Colon (tissue), 2 donors: Measurements from ENCODE around the gene OR10AG1.

ENCODE experiments used
- FAIRE-seq: peaks from 2 replicates; lab custom pipeline; 2012; peaks lifted over from hg19 to GRCh38; lab: Jason Lieb, UNC
- donor health status: control.
- donor health status: control.

Gene OR10AG1, protein sequence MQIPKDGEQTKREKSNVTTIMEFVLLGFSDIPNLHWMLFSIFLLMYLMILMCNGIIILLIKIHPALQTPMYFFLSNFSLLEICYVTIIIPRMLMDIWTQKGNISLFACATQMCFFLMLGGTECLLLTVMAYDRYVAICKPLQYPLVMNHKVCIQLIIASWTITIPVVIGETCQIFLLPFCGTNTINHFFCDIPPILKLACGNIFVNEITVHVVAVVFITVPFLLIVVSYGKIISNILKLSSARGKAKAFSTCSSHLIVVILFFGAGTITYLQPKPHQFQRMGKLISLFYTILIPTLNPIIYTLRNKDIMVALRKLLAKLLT

DNA sequence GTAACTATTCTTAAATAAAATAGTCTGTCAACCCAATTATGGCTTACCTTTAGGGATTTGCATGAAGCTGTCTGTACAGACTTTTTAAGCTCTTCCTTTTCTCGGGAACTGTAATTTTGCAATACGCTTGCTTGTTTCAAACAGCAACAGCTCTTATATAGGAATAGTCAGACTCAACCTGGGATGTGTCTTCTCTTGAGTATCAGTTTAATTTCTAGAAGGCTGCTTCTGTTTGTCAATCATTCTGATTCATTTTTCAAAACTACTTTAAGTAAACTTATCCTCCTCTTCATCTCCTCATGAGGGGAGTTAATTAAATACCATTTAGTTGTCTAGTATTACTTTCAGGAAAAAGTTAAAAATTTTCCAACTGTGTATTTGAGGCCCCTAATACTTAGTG is at the start of gene OR10AG1:
Gene OR10AG1, minus strand, starts transcription at position 101 of the 400 bp plus-strand sequence. Its CDS starts 38 bp downstream, at position 63.
- no peak for FAIRE-seq

DNA sequence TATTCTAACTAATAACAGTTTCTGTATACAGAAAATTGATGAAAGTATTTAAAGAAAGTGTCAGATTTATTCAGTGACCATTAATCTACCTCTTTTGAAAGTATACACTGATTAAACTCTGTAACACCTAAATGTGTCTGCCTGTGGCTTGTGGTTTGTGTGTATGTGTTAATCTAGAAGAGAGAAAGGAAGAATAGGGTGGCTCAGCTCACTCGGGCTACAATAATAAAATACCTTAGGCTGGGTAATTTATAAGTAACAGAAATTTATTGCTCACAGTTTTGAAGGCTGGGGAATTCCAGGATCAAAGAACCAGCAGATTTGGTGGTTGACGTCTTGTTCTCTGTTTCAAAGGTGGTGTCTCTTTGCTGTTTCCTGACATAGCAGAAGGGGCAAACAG is 44.1 kb upstream of the OR10AG1 start:
- no peak for FAIRE-seq

DNA sequence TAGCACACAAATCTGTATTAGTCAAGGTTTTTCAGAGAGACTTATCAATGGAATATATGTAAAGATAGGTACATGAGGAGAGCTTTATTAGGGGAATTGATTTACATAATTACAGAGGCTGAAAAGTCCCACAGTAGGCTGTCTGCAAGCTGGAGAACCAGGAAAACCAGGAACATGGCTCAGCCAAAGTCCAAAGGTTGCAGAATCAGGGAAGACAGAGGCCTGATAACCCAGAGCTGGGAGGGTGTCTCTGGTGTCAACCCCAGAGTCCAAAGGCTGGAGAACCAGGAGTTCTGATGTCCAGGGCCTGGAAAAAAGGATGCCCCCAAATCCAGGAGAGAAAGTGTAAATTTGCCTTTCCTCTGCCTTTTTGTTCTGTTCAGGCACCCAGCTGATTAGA is 41.0 kb upstream of the OR10AG1 start:
- FAIRE-seq = no peak

DNA sequence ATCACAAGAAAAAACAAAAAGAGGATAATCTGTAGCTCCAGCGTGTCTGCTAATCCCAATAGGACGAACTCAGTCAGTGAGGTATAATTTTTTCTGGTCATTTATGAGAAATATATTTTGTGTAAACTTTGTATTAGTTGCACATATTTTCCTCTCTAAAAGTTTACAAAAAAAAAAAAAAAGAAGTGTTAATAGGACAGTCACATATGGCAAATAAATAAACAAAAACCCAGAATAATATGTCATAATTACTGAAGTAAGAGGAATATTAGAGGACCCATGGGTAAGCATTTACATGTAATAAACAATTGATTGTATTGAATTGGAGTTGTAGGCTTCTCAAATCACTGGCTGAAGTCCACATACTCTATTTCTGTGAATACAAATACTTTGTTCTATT is 24.8 kb upstream of the OR10AG1 start, which contains the start of gene OR5F1:
Gene OR5F1, minus strand, starts transcription at position 101 of the 400 bp plus-strand sequence. Its CDS starts 0 bp downstream, at position 101.
- no peak for FAIRE-seq

DNA sequence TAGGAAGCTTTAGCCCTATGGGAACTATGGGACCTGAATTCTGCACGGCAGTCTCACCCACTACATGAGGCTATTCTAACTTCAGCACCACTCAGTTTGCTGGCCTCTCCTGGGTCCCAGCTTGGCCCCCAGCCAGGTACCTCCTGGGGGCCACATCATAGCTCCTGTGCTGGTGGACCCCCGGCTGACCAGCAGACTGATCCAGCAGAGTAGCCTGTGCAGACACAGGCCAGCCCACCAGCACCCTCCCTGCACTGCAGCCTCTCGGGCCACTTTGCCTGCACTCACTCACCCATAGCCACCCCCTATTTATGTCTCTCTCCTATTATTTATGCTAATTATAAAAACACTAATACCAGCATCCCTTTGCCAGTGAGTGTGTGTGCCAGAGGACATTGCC is 1.2 kb upstream of the OR10AG1 start:
- no peak for FAIRE-seq

DNA sequence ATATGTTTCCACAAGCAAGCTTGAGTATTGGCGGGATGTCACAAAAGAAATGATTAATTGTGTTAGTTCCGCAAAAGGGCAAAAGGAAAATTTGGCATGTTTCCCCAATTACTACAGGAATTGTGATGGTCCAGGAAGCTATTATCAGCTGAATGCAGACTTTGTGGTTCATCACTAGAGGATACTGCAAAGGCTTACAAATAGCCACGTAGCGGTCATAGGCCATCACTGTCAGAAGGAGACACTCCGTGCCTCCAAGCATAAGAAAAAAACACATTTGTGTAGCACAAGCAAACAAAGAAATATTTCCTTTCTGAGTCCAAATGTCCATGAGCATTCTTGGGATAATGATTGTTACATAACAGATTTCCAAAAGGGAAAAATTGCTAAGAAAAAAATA is 1.8 kb downstream of the OR10AG1 start:
- FAIRE-seq = no peak

DNA sequence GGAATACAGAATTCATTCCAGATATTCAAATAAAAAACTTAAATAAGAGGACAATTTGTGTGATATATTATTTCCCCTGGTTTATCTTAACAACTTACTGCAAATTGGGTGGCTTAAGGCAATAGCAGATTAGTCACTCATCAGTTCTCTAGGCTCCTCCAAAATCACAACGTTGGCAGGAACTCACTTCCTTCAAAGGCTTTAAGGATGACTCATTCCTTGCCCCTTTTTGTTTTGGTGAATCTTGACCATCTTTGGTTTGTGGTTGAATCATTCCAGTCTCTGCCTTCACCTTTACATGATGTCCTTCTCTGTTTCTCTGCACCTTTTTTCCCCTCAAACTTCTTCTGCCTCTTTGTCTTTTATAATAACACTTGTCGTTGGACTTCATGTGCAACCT is 3.4 kb downstream of the OR10AG1 start:
- FAIRE-seq = no peak

DNA sequence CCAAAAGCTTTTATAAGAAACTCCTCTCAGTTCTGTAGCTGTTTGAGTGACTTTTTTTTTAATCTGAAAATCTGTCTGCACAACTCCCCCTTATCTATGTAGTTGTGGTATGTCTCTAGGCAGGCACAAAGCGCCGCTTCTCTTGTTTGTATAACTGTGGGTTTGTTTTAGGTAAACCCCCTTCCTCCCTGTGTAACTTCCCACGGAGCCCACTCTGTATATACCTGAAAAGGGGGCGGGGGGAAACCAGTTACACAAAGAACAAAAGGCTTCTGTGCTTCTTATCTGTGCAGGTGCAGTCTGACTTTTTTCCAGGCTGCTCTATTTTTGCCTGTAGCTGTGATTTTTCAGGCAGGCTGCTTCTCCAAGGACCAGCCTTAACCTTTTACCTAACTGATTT is 13.2 kb downstream of the OR10AG1 start:
- FAIRE-seq = no peak

DNA sequence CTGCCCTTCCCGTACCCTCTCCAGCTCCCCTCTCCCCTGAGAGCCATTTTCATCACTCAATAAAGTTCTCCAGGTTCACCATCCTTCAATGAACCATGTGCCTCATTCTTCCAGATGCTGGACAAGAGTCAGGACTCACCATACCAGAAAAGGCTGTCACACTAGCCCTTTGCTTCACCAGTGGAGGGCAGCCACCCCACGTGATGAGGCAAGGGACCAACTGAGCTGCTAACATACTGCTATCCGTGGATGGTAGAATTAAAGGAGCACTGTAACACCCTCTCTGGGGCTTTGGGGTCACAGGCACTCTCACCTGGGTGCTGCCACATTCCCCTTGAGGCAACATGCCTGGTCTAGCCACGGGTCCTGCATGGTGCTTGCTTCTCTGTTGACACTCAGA is 20.4 kb downstream of the OR10AG1 start:
- FAIRE-seq = no peak

DNA sequence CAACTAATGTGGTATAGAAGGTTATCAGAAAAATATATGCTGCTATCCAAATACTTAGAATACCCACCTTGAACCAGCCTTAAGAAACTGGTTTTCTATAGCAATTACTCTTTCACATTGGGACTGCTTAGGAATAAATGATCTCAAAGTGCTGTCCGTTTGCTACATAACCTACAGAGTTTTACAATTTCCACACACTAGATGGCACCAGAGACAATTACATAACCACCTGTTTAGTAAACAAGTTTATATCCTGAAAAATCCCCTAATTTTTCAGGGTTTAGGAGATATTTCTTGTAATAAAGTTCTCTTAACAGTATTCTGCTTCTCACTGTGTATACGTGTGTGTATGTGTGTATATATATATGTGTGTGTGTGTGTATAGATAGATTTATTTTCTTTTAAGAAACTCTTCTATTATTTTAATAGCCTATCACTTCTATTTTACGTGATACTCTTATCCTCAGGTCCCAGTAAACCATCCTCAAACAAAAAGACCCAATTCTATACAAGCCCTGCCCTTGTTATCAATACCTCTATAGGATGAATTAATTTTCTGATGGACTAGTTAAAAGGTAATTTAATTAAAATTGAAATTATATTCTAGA is 26.9 kb downstream of the OR10AG1 start:
- FAIRE-seq = no peak

DNA sequence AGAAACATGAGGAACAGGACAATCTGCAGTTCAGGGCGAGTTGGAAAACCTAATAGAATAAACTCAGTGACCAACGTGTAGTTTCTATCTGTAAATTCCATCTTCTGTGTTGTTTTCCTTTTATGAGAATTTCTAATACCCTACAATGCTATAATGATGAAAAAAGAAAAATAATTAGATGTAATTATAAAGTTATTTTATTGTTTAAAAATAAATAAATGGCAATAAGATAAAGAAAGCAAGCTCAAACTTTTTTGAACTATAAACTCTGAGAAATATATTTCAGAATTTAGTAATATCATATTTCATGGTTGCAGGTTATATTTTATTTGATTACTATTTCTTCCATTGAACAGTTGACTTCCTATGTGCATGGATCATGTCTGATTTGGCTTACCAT is 33.4 kb downstream of the OR10AG1 start, which contains the start of gene OR5I1:
Gene OR5I1, minus strand, starts transcription at position 101 of the 400 bp plus-strand sequence. Its CDS starts 0 bp downstream, at position 101.
- FAIRE-seq = no peak

DNA sequence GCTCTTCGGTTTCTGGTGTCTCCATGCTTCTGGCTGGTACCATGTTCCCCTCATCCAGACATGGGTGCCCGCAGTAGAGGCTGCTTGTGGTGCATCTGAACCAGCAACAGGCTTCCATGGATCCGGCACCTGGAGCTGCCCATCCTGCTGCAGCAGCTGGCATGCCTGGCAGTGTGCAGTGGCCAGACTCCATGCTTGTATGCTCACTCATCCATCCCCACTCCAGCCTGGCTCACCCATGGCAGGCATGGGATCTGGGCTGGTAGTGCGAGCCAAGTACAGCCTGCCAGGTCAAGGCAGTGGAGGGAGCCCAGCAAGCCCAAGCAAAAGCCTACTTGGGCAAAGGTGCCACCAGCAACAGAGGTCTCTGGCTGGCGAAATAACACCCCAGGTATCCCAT is 49.2 kb downstream of the OR10AG1 start:
- no peak for FAIRE-seq
